K562 (cell line): ENCODE results near the gene B3GAT3. TPM values are rescaled to one million over a fixed set of nuclear protein-coding genes. Genes with fewer than 3 reads are reported as not detected.

Source experiments
- ARID3B ChIP-seq: fragments of 250-450 bp; sonication (Bioruptor Pico); IDR thresholded peaks from 2 replicates; pipeline ENCODE4 v1.4.0; 2020; ENCODE audit warnings: borderline replicate concordance
- BRD9 ChIP-seq: fragments of 450-650 bp; IDR thresholded peaks from 2 replicates; pipeline ENCODE4 v1.6.1; 2018; ENCODE audit warnings: low read depth; ENCODE audit not compliant: partially characterized antibody
- ELF2 ChIP-seq: fragments of 250-450 bp; sonication (Bioruptor Pico); IDR thresholded peaks from 2 replicates; pipeline ENCODE4 v1.5.0; 2021; ENCODE audit warnings: mild to moderate bottlenecking
- NFRKB ChIP-seq: fragments of 450-650 bp; IDR thresholded peaks from 2 replicates; pipeline ENCODE4 v1.6.1; 2016; ENCODE audit warnings: low read depth
- PHTF2 ChIP-seq: fragments of 250-450 bp; sonication (Bioruptor Pico); IDR thresholded peaks from 2 replicates; pipeline ENCODE4 v1.5.0; 2021; ENCODE audit warnings: mild to moderate bottlenecking
- PRDM10 ChIP-seq: fragments of 450-650 bp; IDR thresholded peaks from 2 replicates; pipeline ENCODE4 v1.6.1; 2018; ENCODE audit not compliant: partially characterized antibody
- SMARCE1 ChIP-seq: fragments of 450-650 bp; IDR thresholded peaks from 2 replicates; pipeline ENCODE4 v1.7.1; 2016; ENCODE audit warnings: mild to moderate bottlenecking
- ZNF511 ChIP-seq: sonication (generic); formaldehyde crosslinking; IDR thresholded peaks from 2 replicates; pipeline ENCODE4 v1.8.0; 2022; ENCODE audit warnings: mild to moderate bottlenecking, missing genetic modification reagents
- polyA plus RNA-seq, 8 experiments: library from polyadenylated mRNA; depleted of rRNA in 4 of 8; stranded (reverse) in 5 of 8; unstranded in 3 of 8; fragments of >200 nt; fragmentation: Nextera tagmentation in 2 of 8; fragmentation: Illumina TruSeq in 1 of 8; extraction: Ambion mirVana in 2 of 8; extraction: Trizol in 1 of 8; gene quantifications; 2 replicates each; pipeline versions ENCODE4 v1.2.1 to v1.2.3, GENCODE V29; 2011 to 2014; ENCODE audit warnings: inconsistent platforms in 1 of 8, missing spikeins in 1 of 8
- total RNA-seq, 7 experiments: library from RNA; depleted of rRNA in 6 of 7; stranded (reverse); fragments of >200 nt in 6 of 7; fragmentation: Illumina TruSeq in 2 of 7; extraction: Trizol in 2 of 7; gene quantifications; 2 replicates each; pipeline versions ENCODE4 v1.2.1 to v1.2.3, GENCODE V29; 2011 to 2021; ENCODE audit warnings: low replicate concordance in 1 of 7
- TF ChIP-seq, protein P1 (sequence below), 2 experiments: fragments of 450-650 bp; IDR thresholded peaks; 2 replicates each; pipeline ENCODE4 v1.6.1; 2018; ENCODE audit warnings: mild to moderate bottlenecking in 2 of 2, low read depth in 1 of 2; ENCODE audit not compliant: partially characterized antibody in 2 of 2
- TF ChIP-seq, protein P2 (sequence below): fragments of 250-450 bp; sonication (Bioruptor Pico); IDR thresholded peaks from 2 replicates; pipeline ENCODE4 v1.4.0; 2020

Gene B3GAT3
- total and polyA plus RNA-seq, 9 of the 15 experiments (the other 6 are each of a cell fraction or from before 2014, with no cell fraction given) = 0.30 to 64.0 (median 21.4) TPM

GRCh38 chr11:62573592-62574362, 48.0 kb downstream of the B3GAT3 start, which contains the start of gene EEF1G (continued):
- TF ChIP-seq BRD9 = peak; percentile 96
- peak; percentile 3 for TF ChIP-seq PRDM10
- 0 out of 2 replicates have a peak, but pooled peaks have one; percentile 67 for TF ChIP-seq ELF2 (CRISPR knock-in tag)
- TF ChIP-seq, protein P1, sequence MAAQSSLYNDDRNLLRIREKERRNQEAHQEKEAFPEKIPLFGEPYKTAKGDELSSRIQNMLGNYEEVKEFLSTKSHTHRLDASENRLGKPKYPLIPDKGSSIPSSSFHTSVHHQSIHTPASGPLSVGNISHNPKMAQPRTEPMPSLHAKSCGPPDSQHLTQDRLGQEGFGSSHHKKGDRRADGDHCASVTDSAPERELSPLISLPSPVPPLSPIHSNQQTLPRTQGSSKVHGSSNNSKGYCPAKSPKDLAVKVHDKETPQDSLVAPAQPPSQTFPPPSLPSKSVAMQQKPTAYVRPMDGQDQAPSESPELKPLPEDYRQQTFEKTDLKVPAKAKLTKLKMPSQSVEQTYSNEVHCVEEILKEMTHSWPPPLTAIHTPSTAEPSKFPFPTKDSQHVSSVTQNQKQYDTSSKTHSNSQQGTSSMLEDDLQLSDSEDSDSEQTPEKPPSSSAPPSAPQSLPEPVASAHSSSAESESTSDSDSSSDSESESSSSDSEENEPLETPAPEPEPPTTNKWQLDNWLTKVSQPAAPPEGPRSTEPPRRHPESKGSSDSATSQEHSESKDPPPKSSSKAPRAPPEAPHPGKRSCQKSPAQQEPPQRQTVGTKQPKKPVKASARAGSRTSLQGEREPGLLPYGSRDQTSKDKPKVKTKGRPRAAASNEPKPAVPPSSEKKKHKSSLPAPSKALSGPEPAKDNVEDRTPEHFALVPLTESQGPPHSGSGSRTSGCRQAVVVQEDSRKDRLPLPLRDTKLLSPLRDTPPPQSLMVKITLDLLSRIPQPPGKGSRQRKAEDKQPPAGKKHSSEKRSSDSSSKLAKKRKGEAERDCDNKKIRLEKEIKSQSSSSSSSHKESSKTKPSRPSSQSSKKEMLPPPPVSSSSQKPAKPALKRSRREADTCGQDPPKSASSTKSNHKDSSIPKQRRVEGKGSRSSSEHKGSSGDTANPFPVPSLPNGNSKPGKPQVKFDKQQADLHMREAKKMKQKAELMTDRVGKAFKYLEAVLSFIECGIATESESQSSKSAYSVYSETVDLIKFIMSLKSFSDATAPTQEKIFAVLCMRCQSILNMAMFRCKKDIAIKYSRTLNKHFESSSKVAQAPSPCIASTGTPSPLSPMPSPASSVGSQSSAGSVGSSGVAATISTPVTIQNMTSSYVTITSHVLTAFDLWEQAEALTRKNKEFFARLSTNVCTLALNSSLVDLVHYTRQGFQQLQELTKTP (IDR thresholded peaks at IDR 0.05; ENCODE audit: low read depth in 1 of 2, partially characterized antibody in 2 of 2) = peak in 1 of 2 experiments; percentile 86
- TF ChIP-seq ZNF511 (CRISPR knock-in tag) = 0 out of 2 replicates have a peak, but pooled peaks have one; percentile 66
- TF ChIP-seq SMARCE1 = peak; percentile 56
- TF ChIP-seq PHTF2 (CRISPR knock-in tag) = 0 out of 2 replicates have a peak, but pooled peaks have one; percentile 61
- peak; percentile 87 for TF ChIP-seq NFRKB
- TF ChIP-seq, protein P2, sequence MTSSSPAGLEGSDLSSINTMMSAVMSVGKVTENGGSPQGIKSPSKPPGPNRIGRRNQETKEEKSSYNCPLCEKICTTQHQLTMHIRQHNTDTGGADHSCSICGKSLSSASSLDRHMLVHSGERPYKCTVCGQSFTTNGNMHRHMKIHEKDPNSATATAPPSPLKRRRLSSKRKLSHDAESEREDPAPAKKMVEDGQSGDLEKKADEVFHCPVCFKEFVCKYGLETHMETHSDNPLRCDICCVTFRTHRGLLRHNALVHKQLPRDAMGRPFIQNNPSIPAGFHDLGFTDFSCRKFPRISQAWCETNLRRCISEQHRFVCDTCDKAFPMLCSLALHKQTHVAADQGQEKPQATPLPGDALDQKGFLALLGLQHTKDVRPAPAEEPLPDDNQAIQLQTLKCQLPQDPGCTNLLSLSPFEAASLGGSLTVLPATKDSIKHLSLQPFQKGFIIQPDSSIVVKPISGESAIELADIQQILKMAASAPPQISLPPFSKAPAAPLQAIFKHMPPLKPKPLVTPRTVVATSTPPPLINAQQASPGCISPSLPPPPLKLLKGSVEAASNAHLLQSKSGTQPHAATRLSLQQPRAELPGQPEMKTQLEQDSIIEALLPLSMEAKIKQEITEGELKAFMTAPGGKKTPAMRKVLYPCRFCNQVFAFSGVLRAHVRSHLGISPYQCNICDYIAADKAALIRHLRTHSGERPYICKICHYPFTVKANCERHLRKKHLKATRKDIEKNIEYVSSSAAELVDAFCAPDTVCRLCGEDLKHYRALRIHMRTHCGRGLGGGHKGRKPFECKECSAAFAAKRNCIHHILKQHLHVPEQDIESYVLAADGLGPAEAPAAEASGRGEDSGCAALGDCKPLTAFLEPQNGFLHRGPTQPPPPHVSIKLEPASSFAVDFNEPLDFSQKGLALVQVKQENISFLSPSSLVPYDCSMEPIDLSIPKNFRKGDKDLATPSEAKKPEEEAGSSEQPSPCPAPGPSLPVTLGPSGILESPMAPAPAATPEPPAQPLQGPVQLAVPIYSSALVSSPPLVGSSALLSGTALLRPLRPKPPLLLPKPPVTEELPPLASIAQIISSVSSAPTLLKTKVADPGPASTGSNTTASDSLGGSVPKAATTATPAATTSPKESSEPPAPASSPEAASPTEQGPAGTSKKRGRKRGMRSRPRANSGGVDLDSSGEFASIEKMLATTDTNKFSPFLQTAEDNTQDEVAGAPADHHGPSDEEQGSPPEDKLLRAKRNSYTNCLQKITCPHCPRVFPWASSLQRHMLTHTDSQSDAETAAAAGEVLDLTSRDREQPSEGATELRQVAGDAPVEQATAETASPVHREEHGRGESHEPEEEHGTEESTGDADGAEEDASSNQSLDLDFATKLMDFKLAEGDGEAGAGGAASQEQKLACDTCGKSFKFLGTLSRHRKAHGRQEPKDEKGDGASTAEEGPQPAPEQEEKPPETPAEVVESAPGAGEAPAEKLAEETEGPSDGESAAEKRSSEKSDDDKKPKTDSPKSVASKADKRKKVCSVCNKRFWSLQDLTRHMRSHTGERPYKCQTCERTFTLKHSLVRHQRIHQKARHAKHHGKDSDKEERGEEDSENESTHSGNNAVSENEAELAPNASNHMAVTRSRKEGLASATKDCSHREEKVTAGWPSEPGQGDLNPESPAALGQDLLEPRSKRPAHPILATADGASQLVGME (CRISPR knock-in tag) = no peak
- no peak for TF ChIP-seq ARID3B
